Activated effector memory CD4-positive, alpha-beta T cell treated with anti-CD3 and anti-CD28 coated beads, Interleukin-2, amount 50 U/mL, for 16 hours (primary cell): ENCODE data around the gene FAM124A.

Experiments
- DNase-seq: peaks from one replicate; pipeline ENCODE4 v3.0.0-alpha.2; 2020

The FAM124A gene, protein sequence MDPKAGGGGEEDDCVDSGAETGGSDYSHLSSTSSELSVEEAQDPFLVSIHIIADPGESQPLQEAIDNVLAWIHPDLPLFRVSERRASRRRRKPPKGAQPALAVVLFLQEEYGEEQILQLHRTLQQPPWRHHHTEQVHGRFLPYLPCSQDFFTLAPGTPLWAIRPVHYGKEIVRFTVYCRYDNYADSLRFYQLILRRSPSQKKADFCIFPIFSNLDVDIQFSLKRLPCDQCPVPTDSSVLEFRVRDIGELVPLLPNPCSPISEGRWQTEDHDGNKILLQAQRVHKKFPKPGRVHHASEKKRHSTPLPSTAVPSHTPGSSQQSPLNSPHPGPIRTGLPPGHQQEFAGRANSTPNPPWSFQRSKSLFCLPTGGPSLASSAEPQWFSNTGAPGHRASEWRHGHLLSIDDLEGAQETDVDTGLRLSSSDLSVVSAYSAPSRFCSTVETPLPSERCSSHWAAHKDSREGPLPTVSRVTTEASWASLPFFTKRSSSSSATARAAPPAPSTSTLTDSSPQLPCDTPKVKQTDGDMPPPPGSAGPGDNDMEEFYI

DNA sequence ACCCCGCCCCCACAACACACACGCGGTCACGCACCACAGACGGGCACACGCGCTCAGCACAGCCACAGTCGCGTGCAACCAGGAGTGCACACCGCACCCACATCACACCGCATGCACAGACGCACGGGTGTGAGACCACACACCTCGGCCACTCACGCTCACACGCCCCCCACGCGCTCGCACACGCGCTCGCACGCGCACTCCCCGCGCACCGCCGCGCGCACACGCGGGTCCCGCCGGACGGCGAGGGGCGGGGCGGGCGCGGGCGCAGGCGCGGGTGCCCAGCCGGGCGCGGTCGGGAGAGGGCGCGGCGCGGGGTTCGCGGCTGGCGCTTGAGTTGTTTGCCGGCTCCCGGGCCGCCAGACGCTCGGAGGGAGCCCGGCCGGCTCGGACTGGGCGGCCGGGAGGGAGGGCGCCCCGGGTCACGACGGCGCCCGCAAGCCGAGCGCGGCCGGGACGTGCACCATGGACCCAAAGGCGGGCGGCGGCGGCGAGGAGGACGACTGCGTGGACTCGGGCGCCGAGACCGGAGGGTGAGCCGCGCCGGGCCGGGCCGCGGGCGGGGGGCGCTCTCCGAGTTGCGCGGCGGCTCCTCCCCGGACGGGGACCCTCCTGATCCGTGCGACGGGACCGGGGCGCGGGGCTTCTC lies at the start of gene FAM124A:
Gene FAM124A (plus strand): TSS at position 362 of the 649 bp plus-strand sequence. CDS start 104 bp downstream, at position 466.
- peak; percentile 73 for DNase-seq

GRCh38 chr13:51175021-51175420 lies 47.2 kb upstream of the FAM124A start:
- DNase-seq = no peak

GRCh38 chr13:51175639-51176038 lies 46.6 kb upstream of the FAM124A start:
- no peak for DNase-seq

DNA sequence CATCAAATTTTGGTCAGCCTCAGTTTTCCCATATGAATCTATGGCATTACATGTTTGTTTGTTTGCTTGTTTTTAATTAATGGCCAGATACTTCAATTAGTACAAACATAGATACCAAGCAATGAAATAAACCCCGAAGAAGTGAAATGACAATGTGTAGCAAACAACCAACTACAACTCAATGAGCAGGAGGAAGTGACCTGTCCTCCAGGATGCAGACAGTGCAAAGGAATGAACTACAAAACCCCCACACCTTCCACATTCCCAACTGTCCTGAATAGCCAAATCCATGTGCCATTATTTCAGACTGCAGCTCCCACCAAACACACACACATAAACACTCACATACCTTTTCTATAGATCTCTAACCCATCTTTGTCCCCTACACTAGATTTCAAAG lies 45.0 kb upstream of the FAM124A start:
- no peak for DNase-seq

DNA sequence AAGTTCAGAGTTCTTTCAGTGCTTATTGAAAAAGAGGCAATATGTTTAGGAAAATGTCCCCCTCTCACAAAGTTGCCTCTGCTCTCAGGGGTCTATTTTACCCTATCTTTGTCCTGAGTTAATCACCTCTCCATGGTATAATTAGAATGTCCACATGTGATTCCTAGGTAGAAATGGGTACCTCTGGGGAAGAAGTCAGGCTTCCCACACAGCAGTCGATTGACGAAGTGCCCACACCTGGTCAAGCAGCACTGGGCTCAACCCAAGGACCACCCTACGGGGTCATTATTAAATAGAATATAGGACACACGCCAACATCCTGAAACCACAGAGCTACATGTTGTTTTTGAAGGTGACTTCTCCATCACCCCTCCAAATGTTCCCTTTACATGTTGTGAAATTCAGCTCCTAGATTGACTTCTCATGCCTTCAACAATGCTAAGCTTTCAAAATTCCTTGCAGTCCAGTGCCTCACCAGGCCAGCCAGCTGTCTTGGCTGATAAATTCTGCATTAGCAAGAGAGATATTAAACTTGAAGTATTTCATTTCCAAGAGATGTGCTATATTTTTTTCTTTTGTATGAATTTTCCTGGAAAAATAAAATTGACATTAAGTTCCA lies 43.6 kb upstream of the FAM124A start:
- no peak for DNase-seq

- DNase-seq = no peak
Observed at GRCh38 chr13:51179432-51179971, 42.7 kb upstream of the FAM124A start.

- no peak for DNase-seq
Observed at GRCh38 chr13:51180853-51181511, 41.2 kb upstream of the FAM124A start.

DNA sequence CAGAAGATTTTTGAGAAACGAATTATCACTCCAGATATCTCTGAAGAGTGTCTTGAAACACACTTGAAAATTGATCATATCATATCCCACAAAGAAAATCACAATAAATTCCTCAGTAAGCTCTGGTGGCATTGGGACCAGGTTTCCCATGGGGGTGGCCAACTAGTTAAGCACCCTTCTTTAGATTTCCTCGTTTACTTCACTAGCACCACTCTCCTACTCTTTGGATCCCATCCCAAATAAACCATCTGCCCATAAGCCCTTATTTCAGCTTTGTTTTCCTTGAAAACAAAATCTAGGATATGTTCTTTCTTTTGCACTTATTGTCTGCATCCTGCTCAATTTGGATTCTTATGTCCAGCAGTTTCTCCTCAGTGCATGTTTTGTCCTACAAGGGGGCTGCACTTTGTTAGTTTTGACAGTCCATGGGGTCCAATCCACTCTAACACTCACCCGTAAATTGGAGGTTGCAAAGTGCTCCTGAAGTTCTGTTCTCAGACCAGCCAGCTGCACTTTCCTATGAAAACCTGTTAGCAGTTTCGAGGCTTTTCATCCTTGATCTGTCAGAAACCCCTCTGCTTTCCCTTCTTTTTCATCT lies 40.3 kb upstream of the FAM124A start:
- no peak for DNase-seq

GRCh38 chr13:51191743-51192142 lies 30.5 kb upstream of the FAM124A start:
- no peak for DNase-seq

DNA sequence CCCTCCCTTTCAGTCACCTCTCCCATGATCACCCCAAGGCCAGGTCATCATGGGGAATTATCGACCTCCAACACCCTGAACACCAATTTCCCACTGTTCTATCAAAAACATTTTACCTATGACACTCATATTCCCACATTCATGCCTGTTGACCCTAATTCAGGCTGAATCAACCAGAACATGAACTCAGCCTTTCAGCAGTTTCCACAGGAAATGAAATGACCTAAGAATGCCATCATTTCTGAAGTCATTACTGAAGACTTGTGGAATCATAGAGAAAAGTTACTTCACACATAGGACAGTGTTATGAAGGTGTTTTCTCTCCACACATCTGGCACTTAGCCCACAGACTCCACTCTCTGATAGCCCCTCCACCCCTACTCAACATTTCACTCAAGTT lies 29.9 kb upstream of the FAM124A start:
- no peak for DNase-seq

DNA sequence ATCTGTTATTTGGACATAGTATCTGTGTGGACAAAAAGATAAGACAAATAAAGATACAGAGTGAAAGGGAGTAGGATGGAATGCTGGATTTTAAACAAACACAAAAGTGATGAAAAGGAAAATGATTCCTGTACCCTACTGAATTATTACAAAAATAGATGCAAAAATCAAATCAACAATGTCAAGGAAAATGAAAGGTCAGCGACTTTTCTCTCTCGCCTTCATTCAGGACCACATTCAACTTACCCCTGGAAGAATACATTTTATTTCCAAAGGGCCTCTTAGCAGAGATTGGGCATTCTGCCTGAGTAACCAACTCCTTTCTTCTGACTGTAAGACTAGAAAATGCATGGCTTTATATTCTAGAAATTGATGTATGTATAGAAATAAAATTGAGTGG lies 28.8 kb upstream of the FAM124A start:
- no peak for DNase-seq

GRCh38 chr13:51194942-51195341 lies 27.3 kb upstream of the FAM124A start:
- no peak for DNase-seq

DNA sequence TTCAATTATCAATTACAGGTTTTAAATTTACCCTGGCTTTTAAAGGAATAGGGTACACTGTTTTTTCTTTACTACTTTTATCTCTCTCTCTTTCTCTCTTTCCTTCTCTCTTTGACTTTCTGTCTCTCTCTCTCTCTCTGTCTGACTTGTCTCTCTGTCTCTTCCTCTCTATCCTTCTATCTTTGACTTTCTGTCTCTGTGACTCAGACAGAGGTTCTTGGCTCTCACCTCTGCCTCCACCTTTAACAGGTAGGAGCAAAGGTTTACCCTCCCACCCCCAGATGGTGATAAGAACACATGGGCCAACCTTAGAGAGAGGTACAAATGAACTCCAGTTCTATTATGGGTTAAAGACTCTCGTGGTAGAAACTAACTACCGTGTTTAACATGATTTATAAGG lies 20.3 kb upstream of the FAM124A start:
- DNase-seq = no peak

- no peak for DNase-seq
Observed at GRCh38 chr13:51202477-51203046, 19.6 kb upstream of the FAM124A start.

DNA sequence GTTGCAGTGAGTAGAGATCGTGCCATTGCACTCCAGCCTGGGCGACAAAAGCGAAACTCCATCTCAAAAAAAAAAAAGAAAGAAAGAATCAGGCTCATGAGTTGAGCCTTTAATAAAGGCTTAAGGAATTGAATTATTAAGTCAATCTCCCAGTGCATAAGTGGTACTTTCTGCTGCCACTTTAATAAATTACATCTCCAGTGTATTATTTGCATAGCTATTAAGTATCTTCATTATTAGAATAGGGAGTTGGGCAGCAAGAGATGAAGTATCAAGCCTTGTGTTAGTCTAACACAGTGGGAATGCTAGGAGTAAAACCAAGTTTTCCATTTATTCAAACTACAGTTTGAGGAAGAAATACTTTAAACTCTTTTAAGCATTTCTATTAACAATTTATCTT lies 15.6 kb upstream of the FAM124A start:
- no peak for DNase-seq

- no peak for DNase-seq
Observed at GRCh38 chr13:51207881-51208280, 14.3 kb upstream of the FAM124A start.

DNA sequence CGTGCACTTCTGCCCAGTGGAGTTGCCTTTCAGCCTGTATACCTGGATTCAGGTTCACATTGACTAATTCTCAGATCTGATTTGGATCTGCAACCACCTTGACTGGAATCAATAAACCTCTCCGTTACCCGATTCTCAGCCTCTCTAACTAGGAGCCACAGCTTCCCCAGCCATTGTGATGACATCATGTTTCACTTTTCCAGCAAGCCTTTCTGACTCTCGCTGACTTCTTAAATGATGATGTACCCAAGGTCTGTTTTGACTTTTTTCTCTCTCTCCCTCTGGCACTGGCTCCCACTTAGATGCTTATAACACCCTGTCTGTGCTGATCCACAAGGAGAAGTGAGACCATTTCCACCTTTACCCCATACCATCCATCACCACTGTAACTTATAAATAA lies 13.5 kb upstream of the FAM124A start:
- DNase-seq = no peak

- no peak for DNase-seq
Observed at GRCh38 chr13:51211910-51212309, 10.3 kb upstream of the FAM124A start.

GRCh38 chr13:51212758-51213157 lies 9.4 kb upstream of the FAM124A start:
- DNase-seq = no peak

DNA sequence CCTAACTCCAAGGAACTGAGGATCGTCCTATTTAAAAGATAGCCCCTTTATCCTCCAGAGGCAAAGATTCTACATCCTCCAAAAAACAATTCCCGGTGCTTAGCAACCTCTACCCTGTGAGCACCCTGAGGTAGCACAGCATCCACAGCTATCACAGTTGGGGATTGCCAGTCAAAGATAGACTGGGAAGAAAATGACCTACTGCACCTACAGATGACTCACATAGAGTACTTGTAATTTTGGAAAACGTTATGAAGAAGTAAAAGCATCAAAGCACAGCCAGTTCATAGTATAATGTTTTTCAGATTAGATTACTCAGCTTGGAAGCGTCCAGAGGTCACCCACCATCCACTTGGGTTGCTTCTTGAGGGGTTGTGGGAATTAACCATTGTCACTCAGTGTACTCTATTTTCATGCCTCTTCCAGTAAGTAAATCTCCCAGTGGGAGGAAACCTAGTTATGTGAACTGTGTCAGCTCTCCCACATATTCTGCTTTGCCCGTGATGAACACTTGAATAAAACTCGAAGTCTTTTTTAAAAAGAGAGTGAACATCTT lies 8.9 kb upstream of the FAM124A start:
- no peak for DNase-seq

GRCh38 chr13:51218626-51219025 lies 3.6 kb upstream of the FAM124A start:
- DNase-seq = no peak

DNA sequence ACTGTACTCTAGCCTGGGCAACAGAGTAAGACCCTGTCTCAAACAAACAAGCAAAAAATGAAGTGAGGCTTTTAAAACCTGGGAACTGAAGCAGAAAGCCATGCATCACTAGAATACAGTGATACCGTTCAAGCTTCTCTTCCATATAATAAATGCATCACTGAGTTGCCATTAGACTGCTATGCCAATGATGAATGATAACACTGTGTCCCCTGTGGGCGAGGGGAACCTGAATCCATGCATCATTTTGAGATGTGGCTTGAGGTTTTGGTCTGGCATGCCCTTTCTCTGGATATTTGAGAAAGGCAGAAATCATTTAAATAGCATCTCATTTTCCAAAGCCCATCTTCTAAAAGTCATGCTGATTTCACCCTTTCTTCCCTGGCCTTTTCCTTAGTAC lies 1.5 kb upstream of the FAM124A start:
- DNase-seq = no peak
